ENCODE results near the gene THAP4. TPM values are rescaled to one million over a fixed set of nuclear protein-coding genes. Genes with fewer than 3 reads are reported as not detected.

The THAP4 gene
- polyA plus RNA-seq, 1 of the 3 experiments (the other 2 are of a cell fraction), result 64.7 TPM

- Histone ChIP-seq H3K27ac (ENCODE audit: low read depth in 2 of 2, low read length in 1 of 2) (no peak overlapping the region), H3F3A (replicated peaks; ENCODE audit: insufficient read depth) (peaks cover 9% of the 10 kb centered on the region), H3K4me1 (ENCODE audit: control insufficient read depth in 1 of 2, insufficient read depth in 2 of 2, low read depth in 1 of 2, low read length in 1 of 2) (peaks cover 6 to 16% of the 10 kb centered on the region in 2 experiments; a peak in 2 of 4 replicates), H3K4me3 (ENCODE audit: low read depth in 2 of 2, low read length in 1 of 2) (no peak overlapping the region), H2AFZ (ENCODE audit: low read depth) (no peak overlapping the region), H4K20me1 (ENCODE audit: insufficient read depth) (peaks cover 7% of the 10 kb centered on the region), H3K9ac (no peak overlapping the region), H3K27me3 (ENCODE audit: insufficient read depth) (no peaks in the 10 kb centered on the region), H3K79me2 (ENCODE audit: insufficient read depth) (no peaks in the 10 kb centered on the region), H3K9me3 (no peaks in the 10 kb centered on the region), H3K9me2 (no peaks in the 10 kb centered on the region), H3K4me2 (no peak overlapping the region), H3K36me3 (replicated peaks in 1 of 2; ENCODE audit: control insufficient read depth in 1 of 2, insufficient read depth in 2 of 2, low read length in 1 of 2) (peaks cover 9 to 51% of the 10 kb centered on the region in 2 experiments)
- 90% methylated on average over 18 of the region's 31 CpGs for WGBS (ENCODE audit: low lambda C conversion rate)
- POLR2A ChIA-PET, result interaction anchor here (1.5 kb wide), 1 partner anchor 31 kb away, joined by 3 read pairs; no protein-coding TSS in a partner anchor
- DNase-seq, result no peak
- TF ChIP-seq MEF2A (IDR thresholded peaks at IDR 0.05; ENCODE audit: borderline replicate concordance, low read depth) (no peak), SMC3 (IDR thresholded peaks at IDR 0.05; ENCODE audit: low read depth, low read length) (no peak), TCF12 (IDR thresholded peaks at IDR 0.05) (no peak), GABPA (IDR thresholded peaks at IDR 0.05; ENCODE audit: low read depth) (no peak), MAX (IDR thresholded peaks at IDR 0.05; ENCODE audit: low read depth) (no peak), REST (IDR thresholded peaks at IDR 0.05; ENCODE audit: low read depth, low read length) (no peak), RAD21 (IDR thresholded peaks at IDR 0.05; ENCODE audit: low read length) (no peak), FOSL2 (IDR thresholded peaks at IDR 0.05; ENCODE audit: borderline replicate concordance, low read depth) (no peak), RFX5 (IDR thresholded peaks at IDR 0.05; ENCODE audit: low read length) (no peak), CTCF (IDR thresholded peaks at IDR 0.05) (no peak), PBX3 (IDR thresholded peaks at IDR 0.05) (no peak), EZH2phosphoT487 (IDR thresholded peaks at IDR 0.05; ENCODE audit: borderline replicate concordance, low read depth) (no peak), YY1 (IDR thresholded peaks at IDR 0.05; ENCODE audit: low read depth) (no peak), RXRA (IDR thresholded peaks at IDR 0.05; ENCODE audit: borderline replicate concordance, low read depth) (no peak), JUND (IDR thresholded peaks at IDR 0.05) (no peak), TEAD4 (IDR thresholded peaks at IDR 0.05; ENCODE audit: borderline replicate concordance, insufficient read depth) (no peak), FOXJ3 (CRISPR knock-in tag; IDR thresholded peaks at IDR 0.05) (no peak), TAF1 (IDR thresholded peaks at IDR 0.05; ENCODE audit: borderline replicate concordance, low read depth, low read length) (no peak), SIN3A (IDR thresholded peaks at IDR 0.05; ENCODE audit: borderline replicate concordance, low read depth, low read length) (no peak), ELF1 (IDR thresholded peaks at IDR 0.05) (no peak)
- CTCF ChIA-PET, result interaction anchor here (1.3 kb wide), 1 partner anchor 208 kb away, joined by 5 read pairs; no protein-coding TSS in a partner anchor
Observed at GRCh38 chr2:241670333-241671110, 33.6 kb upstream of the THAP4 start.
